Stimulated activated CD4-positive, alpha-beta T cell treated with anti-CD3 and anti-CD28 coated beads, Interleukin-4, amount 100 ng/mL, for 24 hours (primary cell): ENCODE measurements around the gene PTF1A.

ENCODE experiments used
- DNase-seq: peaks from one replicate; pipeline ENCODE4 v3.0.0-alpha.2; 2020

The PTF1A gene, protein sequence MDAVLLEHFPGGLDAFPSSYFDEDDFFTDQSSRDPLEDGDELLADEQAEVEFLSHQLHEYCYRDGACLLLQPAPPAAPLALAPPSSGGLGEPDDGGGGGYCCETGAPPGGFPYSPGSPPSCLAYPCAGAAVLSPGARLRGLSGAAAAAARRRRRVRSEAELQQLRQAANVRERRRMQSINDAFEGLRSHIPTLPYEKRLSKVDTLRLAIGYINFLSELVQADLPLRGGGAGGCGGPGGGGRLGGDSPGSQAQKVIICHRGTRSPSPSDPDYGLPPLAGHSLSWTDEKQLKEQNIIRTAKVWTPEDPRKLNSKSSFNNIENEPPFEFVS

GRCh38 chr10:23191764-23192711 lies at the start of gene PTF1A:
Gene PTF1A (plus strand): TSS chr10:23192312. CDS start chr10:23192531, 219 bp downstream.
- DNase-seq, result no peak

DNA sequence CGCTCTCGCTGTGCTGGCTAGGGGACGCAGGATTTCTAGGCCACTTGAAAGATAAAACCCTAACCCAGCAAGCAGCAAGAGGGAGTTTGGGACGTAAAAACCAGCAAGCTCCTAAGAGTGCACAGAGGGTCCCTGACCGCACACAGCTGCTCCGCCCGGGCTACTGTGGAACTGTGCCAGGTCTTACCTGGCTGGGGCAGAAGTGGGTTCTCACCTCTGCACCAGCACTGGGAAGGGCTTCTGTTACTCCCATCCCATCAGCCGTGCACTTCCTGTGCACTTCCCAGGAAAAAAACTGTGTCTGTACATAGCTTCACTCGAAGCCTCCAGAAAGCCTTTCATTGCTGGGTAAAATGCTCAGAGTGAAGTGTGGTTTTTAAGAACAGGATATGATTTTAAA lies 45.9 kb upstream of the PTF1A start:
- no peak for DNase-seq

GRCh38 chr10:23147035-23147434 lies 45.1 kb upstream of the PTF1A start:
- no peak for DNase-seq

- DNase-seq, result no peak
Measured at GRCh38 chr10:23148214-23148613, 43.9 kb upstream of the PTF1A start.

- no peak for DNase-seq
Measured at GRCh38 chr10:23150091-23150490, 42.0 kb upstream of the PTF1A start.

DNA sequence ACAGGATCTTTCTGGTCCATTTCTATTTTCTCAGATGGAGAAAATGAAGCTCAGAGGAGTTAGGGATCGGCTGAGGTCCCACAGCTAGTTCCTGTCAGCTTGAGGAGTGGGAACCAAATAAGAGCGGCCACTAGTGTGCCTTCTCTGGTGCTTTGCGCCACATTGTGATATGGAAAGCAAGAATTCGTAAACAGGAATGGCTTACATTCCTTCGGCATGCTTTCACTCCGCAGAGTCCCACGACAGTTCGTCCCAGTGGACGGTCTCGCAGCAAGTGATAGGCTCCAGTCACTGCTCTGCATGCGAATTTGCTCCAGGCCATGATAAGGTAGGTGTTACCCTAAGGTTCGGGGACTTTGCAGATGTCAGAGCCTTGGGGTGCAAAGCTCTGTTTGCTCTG lies 41.5 kb upstream of the PTF1A start:
- no peak for DNase-seq

DNA sequence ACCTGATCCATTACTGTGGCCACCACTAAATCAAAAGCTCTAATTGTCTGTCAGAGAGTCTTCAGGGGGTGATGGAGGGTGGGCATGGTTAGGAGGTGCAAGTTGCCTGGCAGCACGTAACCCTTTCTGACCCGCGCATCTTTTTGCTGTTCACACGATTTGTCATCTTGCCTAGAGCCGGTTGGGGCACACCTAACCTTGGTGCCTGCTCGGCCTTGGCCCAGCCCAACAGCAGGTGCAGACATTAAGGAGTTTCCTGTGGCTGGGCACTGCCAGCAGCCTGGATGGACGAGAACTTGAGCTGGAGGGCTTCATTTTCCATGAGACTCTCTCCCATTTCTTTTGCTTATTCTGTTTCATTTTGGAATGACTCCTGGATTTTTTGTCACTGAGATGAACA lies 41.0 kb upstream of the PTF1A start:
- DNase-seq, result no peak

- no peak for DNase-seq
Measured at GRCh38 chr10:23155169-23155568, 36.9 kb upstream of the PTF1A start.

GRCh38 chr10:23156447-23157150 lies 35.5 kb upstream of the PTF1A start:
- DNase-seq, result no peak

DNA sequence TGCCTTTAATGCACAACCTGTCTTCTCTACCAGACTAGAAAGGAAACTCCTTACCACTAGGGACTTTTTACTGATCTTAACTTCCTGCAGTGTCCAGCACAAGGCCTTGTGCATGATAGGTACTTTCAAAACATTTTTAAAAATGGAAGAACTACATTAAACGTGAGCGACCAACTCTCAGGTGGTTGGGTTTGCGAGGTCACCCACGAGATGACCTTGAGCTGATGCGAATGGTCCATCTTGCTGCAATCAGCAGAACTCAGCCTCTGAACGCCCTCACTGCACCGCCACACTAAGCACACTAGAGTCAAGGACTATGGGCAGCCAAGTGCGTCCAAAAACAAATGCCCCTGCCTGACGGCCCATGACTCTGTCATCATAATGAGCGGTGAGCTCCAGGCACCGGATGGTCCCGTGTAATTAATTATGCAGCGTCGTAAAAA lies 34.9 kb upstream of the PTF1A start:
- no peak for DNase-seq

DNA sequence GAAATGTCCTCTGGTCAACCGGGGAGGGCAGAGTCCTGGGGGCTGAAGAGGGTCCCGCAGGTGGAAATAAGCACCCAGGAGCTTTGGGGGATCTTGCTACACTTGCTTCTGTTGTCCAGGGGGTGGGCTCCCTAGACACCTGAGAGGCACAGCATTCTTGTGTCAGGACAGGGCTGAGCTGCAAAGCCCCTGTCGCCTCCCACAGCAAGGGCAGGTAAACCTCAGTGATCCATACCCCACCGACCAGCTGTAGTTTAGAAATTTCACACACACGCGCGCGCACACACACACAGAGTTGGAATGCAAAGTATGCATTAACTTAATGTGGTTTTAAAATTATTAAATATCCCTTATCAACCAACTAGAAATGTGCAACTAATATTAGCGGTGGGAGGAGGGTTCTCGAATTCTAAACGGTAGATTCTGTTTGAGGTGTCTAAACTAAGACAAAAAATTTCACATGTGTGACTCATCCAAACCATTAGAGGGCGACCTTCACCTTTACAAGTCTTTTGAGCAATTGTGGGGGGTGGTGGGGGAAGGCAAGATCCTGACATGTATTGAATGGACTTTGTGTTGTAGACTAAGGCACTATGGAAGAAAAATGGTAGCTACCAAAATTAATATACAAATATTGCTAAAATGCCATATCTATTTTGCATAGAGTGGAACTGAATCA lies 34.3 kb upstream of the PTF1A start:
- peak; percentile 5 for DNase-seq

GRCh38 chr10:23158370-23158769 lies 33.7 kb upstream of the PTF1A start:
- peak; percentile 35 for DNase-seq

DNA sequence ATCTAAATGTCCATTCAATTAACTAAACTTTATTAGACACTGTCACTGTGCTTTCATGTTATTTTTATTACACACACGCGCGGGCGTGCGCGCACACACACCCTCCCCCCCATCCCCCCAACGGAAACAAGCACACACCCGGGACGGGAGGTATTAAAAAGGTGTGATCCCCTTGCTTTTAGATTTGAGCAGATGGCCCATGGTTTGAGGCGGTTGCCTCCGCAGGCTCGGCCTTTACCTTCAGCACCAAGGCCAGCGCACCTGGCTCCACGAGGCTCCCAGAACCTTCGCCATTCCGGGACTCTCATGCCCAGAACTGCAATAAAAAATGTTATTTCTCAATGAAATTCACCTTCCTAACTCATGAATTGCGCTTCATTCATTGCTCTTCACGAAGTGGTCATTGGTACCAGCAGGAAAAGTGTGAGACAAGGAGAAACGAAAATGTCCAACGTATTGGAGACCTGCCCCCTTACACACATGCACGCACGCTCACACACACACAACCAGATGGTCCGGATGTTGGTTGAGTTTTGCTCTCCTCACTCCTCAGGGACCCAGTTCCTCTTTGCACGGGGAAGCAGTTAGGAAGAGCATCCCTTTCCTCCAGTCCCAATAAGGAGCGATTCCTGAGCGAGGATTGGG lies 20.8 kb upstream of the PTF1A start:
- DNase-seq, result no peak

DNA sequence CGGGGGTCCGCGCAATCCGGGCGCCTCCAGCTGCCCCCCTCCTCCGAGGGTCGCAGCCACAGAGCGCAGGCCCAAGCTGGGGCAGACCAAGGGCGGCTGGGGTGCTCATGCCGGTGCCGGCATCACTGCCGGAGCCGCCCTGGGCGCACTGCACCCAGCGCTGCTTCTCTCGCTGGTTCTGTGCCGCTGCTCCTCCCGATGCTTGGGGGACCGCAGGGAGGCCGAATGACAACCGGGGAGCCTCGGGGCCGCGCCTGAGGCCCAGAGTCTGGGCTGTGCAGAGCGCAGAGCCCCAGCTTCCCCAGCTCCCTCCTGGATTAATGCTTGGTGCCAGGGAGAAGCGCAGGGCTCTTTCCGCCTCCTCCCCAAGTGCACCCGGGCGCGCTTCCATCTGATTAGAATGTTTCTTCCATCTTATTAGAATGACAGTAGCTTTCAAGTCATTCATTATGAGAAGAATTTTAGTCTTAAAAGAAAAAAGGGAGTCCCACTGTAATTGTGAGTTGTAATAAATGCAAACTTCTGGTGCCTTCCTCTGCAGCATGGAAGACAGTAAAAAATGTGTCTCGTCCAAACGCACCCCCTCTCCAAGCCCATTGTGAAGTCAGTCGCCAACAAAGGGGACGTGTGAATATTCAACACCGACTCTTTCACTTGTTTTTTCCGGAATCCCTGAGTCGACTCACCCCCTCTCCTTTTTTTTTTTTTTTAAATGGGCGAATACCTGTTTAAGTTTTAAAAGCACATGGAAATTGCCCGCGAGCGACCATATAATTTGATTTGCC lies 19.5 kb upstream of the PTF1A start:
- no peak for DNase-seq

DNA sequence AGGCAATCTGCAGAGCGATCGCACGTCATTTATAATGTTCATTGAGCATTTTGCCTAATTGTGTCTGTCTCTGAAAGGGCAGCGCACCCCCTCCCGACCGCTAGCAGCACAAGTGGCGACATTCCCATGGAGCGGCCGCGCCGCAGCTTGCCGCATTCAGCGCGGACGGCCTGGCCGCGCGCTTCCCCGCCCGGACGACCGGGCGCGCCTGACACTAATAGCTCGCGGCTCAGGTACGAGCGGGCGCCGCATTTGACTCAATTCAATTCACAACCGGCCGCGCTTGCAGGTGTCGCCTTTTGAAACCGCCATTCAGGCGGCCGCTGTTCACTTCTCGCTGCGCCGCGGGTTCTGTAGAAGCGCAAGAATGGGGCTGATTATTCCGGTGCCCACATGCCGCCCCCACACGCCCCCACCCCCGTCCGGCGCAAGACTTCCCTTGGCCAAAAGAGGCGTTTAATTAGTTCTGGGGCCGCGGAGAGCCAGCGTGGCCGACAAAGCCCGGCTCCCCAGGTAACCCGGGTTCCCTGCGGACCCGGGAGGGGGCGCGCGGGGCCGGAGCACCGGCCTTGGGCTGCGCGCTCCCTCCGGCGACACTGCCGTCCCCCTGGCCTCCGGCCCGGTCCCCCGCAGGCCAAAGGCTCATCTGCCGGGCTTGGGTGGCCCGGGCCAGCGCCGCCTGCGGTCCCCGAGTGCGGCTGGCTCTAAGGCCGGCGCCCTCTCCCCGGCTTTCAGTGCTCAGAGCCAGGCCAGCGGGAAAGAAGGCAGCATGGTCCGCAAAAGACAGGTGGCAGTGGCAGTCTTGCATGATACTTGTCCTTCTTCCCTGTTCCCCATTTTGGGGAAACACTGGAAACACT lies 18.7 kb upstream of the PTF1A start:
- DNase-seq, result no peak

DNA sequence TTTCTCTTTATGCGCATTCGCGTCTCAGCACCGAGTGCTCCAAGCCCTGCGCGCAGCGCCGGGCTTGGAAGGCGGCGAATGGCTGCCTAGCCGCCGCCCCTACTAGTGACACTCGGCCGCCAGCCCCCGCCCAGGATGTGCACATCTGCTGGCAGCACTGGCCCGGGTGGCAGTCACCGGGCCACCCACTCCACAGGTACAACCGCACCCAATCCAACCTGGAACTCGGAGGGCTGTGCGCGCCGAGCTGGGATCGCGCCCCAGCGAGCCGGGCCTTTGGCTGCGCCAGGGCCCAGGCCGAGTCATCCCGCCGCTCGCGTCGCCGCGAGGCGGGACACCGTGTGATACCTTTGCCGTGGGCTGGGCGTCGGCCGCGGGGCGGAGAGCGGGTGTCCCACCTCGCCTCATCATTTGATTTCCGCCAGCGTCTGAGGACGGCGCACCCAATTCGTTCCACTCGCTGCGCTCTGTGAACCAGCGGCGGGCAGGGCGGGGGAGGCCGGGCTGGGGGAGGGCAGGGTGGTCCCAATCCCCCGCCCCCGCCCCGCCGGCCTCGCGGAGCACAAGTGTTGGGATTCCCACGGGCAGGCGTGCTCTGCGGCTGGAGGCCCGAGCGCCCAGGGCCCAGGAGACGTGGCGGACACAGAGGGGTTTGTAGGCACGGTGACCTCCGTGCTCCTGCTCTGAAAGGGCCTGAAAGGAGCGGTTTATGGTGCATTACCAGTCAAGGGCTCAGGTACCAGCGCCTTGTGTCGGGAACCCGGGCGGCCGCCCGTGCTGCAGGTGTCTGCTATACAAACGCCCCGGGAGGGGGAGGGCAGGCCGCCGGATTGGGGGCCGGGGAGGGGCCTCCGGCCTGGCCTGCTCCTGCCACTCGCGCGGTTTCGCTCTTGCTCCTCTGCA lies 17.8 kb upstream of the PTF1A start:
- DNase-seq, result no peak

GRCh38 chr10:23174977-23175512 lies 17.1 kb upstream of the PTF1A start:
- no peak for DNase-seq

DNA sequence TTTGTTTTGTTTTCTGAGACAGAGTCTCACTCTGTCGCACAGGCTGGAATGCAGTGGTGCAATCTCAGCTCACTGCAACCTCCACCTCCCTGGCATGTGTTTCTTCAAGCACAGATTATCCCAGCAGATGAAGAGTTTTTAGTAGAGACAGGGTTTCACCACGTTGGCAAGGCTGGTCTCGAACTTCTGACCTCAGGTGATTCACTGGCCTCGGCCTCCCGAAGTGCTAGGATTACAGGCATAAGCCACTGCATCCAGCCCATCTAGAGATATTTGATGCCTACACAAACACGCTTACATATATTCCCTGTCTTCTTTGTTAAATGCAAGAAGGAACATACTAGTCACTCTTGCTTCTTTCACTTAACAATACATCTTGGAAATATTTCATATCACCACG lies 5.9 kb upstream of the PTF1A start:
- no peak for DNase-seq

DNA sequence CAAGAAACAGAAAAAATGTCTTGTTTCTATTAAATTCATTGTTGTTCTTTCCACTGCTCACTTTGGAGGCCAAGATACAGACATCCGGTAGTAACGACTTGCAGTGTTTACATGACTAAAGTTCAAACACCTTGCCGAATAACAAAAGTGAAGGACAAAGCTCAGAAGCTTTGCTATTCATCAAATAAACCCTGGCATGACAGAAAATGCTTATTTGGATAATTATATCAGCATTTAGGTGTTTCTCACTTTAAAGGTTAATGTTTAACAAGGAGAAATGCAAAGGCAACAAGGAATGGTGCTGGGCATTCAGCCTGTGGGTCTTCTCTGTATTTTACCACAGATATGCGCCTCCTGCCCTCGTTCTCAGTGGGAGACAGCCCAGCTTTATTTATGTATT lies 5.4 kb upstream of the PTF1A start:
- DNase-seq, result no peak
